Globus pallidus (tissue), 1 donor: ENCODE results near the gene UBTF.

Experiments
- DNase-seq: peaks from one replicate; pipeline ENCODE4 v3.0.0-alpha.2; 2015; ENCODE audit warnings: low spot score

Gene UBTF

DNA sequence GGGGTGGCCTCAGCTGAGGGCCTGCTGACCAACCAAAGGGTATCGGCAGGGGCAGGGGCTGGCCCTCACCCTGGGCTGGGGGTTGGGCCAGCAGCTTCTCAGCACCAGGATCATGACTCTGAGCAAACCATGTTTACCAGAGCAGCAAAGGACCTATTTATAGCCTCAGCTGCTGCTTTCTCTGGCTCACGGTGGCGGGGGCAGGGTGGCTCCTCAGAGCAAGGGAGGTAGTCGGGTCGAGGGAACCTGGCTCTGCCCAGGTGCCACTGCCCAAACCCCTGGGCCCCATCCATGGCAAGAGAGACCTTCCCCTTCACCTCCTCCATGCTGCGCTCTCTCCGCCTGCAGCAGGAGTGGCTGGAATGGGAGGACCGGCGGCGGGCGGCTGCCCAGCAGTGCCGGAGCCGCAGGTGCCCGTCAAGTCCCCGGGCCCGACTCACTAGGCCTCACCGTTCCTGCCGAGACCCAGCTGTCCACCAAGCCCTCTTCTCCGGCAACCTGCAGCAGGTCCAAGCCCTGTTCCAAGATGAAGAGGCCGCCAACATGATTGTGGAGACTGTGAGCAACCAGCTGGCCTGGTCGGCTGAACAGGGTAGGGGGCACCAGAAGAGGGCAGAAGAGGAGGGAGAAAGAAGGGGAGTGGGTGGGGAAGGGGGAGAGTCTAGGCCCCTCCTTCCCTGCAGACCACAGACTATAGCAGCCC is 48.8 kb downstream of the UBTF start, which contains the start of gene ASB16:
TSS of gene ASB16 (plus strand) at position 206 of the 703 bp plus-strand sequence. CDS start at position 292, 86 bp downstream.
- DNase-seq: no peak

- no peak for DNase-seq
Observed at GRCh38 chr17:44170135-44170498, 49.4 kb downstream of the UBTF start.

DNA sequence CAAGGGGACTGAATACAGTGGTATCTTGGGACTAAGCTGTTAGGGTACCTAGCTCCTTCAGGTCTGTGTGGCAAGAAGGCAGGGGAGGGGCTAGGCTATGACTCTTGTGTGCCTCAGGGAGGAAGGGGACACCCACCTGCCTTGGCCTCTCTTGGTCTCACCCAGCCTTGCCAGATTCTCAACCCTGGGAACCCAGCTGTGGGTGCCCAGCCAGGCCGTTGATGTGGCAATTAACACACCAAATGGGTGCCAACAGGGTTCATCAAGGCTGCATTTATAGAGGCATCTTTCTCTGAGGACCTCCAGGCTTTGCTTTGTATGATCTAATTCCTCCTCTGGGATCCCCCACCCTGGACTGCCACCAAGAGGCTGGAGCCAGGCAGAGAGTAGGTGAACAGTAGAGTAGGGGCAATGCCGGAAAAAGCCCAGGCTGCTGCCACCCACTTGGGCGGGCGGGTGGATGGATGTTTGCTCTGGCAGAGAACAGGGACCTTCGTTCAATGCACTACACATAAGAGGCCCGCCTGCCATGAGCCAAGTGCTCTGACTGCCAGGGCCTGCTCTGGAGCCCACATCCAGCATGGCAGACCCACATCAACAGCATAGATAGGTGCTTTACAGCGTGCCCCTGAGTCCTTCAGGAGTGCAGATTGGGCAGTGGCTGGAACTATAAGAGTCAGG is 52.2 kb downstream of the UBTF start:
- DNase-seq: no peak

- no peak for DNase-seq
Observed at GRCh38 chr17:44164476-44164875, 55.0 kb downstream of the UBTF start.

DNA sequence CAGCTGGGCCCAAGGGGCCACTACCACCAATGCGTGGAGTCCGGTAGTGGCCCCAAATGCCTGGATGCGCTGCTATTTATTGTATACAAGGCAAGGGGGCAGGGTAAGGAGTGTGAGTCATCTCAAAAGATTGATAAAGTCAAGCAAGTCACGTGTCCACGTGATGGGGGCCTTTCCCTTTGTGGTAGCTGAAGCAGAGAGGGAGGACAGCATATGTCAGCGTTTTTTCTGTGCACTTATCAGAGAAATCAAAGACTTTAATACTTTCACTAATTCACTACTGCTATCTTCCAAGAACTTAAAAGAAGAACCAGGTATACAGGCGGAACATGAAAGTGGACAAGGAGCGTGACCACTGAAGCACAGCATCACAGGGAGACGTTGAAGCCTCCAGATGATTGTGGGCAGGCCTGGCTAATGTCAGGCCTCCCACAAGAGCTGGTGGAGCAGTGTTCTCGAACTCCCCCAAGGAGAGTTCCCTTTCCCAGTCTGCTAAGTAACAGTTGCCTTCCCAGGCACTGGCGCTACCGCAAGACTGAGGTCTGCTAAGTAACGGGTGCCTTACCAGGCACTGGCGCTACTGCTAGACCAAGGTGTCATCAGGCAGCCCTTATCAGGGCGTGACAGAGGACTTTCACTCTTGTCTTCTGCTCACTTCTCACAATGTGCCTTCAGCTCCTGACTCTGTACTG is 59.8 kb downstream of the UBTF start:
- DNase-seq: no peak

GRCh38 chr17:44155488-44155887 is 64.0 kb downstream of the UBTF start:
- no peak for DNase-seq
